AML-193 (cell line): ENCODE results near the gene SLC39A13.

Experiments used
- DNase-seq, 2 experiments: peaks; one replicate each; lab custom pipeline; 2025; lab: John Stamatoyannopoulos, UW

SLC39A13 gene

DNA sequence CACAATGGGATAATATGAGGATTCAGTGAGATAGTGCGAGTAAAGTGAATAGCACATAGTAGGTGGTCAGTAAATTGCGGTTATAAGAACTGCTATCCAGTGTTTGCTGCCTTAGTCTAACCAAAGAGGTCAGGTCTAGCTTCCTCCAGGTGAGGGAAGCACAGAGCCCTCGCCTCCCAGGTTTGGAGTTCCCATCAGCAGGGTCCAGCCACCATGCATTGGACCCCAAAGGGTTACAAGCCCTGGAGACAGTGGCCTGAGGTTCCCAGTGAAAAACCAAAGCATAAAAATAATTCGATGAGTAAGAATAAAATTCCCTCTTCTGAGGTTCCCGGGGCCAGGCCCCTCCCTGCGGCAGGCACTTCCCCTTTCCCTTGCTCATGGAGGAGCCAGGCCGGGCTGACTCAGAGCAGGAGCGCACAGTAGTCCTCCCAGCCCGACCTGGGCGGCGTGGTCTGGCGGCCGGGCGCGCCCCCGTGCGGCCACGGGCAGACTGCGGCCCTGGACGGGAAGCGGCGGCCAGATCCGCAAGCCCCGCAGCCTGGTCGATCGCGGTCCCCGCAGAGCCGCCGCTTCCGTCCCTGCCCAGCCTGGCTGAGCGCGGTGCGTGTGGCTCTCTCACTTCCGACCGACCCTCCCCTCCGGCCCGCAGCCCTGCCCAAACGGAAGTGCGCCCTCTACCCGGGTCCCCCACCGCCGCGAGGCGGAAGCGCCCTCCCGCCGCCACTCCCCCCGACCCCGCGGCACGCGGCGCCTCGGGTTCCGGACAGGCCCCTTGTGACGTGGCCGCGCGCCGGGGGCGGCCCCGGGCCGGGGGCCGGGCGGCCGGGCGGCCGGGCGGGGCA, at the start of gene SLC39A13:
SLC39A13 (plus strand) TSS at position 845 of the 845 bp plus-strand sequence. CDS start 1,505 bp downstream, outside the sequence.
- DNase-seq = peak; percentile 88 to 91

DNA sequence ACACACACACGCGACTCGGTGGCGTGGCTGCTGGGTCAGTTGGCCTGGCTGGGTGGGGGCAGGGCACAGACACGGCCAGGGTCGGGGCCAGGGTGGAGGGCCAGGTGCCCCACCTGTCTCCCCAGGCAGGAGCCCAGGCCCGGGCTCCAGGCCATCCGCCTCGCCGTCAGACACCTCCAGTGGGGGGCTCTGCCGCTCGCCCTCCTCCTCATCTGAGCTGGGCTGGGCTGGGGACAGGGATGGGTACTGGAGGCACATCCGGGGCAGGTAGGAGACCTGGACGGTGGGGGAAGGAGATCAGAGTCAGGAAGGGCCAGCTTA, 49.7 kb upstream of the SLC39A13 start:
- DNase-seq = no peak

DNA sequence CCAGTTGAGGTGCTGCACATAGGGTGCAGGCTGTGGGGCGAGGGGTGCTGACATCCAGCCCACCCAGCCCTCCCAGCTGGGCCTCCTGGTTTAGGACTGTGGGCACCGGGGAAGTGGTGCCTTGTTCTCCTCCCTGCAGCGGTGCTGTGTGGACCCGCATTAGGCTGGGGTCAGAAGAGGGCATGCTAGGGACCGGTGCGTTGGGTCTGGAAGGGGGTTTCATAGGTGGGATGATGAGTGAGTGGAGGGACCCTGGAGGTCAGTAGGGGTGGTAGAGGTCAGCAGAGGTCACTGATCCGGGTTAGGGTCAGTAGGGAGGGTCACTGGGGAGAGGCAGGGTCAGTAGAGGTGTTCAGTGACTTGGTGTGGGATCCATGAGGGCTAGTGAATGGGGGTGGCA, 49.2 kb upstream of the SLC39A13 start:
- no peak for DNase-seq

GRCh38 chr11:47359586-47359985, 48.8 kb upstream of the SLC39A13 start:
- DNase-seq = peak; percentile 84 to 87

DNA sequence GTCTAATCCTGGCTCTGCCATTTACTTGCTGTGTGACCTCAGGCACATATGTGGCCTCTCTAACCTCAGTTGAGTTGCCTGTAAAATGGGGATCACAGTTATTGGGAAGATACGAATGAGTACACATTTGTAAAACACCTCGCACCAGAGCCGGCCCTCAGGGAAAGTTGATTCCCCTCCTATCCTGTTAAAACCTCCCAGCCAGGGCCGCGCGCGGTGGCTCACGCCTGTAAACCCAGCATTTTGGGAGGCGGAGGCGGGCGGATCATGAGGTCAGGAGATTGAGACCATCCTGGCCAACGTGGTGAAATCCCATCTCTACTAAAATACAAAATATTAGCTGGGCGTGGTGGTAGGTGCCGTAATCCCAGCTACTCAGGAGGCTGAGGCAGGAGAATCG, 48.0 kb upstream of the SLC39A13 start:
- no peak for DNase-seq

DNA sequence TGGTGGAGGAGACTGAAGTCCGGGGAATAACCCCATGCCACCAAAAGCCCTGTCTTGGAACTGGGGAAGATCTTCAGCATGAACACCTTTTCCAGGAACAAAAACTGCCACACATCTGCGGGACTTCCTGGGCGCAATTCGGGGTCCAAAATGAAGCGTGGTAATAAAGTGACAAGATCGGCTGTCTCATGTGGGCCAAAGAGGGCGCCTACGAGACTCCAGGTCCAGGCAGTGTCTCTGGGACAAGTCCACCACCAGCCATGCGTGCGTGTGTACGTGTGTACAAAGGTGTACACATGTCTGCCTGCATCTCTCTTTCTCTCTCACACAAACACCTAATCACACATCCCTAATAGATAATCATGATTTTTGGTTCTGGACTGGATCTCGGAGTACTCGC, 47.0 kb upstream of the SLC39A13 start:
- DNase-seq = no peak

GRCh38 chr11:47366020-47366490, 42.3 kb upstream of the SLC39A13 start:
- no peak for DNase-seq

DNA sequence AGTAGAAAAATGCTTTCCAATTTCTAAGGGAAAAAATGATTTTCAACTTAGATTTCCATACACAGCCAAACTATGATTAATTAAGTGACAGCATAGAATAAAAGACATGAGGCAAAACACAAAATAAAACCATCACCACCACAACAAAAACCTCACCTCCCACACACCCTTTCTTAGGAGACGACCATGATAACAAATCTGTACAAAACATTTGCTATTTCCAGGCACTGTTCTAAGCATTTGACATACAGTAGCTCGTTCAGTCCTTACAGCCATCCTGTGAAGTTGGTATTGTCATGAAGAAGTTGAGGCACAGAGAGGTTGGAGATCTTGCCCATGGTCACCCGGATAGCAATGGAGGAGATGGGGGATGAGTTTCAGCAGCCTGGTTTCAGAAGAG, 38.7 kb upstream of the SLC39A13 start:
- DNase-seq = no peak

- no peak for DNase-seq
Measured at GRCh38 chr11:47372422-47372821, 36.0 kb upstream of the SLC39A13 start.

GRCh38 chr11:47373876-47374719, 34.3 kb upstream of the SLC39A13 start:
- DNase-seq = peak; percentile 39 to 56

GRCh38 chr11:47374720-47375019, 33.7 kb upstream of the SLC39A13 start:
- no peak for DNase-seq

DNA sequence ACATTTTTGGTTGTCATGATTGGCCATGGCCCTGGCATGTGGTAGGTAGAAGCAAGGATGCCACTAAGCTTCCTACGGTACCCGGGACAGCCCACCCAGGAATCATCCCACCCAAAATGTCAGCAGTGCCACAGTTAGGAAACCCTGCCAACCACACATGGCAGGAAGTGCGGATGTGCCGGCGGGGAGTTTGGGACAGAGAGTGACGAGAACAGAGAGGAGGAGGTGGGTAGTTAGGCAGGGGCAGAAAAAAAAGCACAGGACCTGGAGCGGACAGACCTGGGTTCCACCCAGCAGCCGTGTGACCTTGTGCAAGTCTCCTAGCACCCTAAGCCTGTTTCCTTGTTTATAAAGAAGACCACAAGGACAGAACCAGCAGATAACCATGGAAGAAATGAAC, 33.4 kb upstream of the SLC39A13 start:
- DNase-seq = no peak

DNA sequence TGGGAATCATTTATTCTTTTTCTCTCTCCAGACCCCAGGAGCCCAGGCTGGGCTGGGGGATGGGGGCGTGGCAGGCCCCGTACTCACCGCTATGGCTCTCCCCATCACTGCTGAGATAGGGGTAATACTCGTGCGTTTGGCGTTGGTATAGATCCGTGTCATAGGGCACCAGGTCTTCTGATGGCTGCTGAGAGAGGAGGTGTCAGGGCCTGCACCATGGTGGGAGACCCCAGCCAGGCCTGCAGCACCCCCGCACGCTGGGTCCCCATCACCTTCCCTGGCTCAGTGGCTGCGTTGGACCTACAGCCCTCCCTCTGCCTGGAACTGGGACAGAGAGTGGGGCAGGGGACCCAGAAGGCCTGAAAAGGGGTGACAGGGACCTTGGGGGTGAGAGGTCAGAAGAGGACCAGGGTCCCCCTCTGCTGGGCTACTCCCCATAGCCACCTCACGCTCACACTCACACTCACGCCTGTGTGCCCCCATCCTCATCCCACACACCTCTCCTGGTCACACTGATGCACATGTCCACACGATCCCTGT, 32.8 kb upstream of the SLC39A13 start:
- no peak for DNase-seq

DNA sequence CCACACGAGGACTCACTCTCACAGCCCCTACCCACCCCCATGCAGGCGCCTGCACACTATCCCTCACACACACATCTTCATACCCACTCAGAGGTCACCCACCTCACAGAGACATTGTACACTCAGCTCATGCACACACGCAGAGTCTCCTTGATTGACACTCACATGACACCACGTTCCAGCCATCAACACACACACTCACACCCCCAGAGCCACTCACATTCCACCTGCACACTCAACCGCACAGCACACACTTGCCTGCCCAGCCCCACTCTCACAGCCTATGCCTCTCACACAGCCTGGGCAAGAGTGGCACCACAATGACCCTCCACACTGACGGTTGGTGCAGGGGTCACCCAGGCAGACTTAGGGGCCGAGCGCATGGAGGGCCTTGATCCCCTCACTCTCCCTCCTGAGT, 32.3 kb upstream of the SLC39A13 start:
- peak in 1 of 2 experiments; percentile 17 for DNase-seq

DNA sequence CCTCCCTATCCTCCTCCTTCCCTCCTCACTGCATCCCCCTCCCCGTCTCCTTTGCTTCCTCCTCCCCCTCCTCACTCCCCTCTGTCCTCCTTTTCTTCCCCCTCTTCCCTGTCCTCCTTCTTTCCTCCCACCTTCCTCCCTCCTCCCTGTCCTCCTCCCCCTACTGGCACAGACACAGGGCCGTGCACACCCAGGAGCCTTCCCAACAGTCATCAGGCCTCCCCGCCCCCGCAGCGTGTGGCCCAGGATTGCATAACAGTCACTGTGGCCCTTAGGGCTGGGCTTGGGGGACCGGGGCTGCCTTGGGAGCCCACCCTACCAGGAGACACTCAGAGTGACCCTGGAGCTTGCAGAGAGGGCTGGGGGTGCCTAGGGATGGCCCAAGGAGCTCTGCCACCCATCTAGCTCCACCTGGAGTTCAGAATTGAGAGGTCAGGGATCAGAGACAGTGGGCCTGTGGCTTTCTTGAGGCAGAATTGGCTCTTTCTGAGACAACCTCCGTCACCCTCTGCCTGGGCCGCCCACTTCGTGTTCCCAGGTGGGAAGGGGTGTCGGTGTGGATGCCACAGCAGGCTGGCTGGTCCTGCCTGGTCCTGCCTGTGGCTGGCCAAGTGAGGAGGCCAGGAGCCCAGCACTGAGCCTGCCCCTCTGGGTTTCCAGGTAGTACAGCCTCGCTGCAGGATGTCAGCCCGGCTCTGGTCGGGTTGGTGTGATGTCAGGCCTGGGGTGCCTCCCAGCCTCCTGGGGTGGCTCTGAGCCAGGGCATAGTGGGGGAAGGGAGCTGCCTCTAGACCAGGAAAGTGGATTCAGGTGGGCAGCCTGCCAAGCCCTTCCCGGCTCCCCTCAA, 31.6 kb upstream of the SLC39A13 start:
- peak; percentile 57 to 71 for DNase-seq

GRCh38 chr11:47377571-47378009, 30.8 kb upstream of the SLC39A13 start:
- no peak for DNase-seq

DNA sequence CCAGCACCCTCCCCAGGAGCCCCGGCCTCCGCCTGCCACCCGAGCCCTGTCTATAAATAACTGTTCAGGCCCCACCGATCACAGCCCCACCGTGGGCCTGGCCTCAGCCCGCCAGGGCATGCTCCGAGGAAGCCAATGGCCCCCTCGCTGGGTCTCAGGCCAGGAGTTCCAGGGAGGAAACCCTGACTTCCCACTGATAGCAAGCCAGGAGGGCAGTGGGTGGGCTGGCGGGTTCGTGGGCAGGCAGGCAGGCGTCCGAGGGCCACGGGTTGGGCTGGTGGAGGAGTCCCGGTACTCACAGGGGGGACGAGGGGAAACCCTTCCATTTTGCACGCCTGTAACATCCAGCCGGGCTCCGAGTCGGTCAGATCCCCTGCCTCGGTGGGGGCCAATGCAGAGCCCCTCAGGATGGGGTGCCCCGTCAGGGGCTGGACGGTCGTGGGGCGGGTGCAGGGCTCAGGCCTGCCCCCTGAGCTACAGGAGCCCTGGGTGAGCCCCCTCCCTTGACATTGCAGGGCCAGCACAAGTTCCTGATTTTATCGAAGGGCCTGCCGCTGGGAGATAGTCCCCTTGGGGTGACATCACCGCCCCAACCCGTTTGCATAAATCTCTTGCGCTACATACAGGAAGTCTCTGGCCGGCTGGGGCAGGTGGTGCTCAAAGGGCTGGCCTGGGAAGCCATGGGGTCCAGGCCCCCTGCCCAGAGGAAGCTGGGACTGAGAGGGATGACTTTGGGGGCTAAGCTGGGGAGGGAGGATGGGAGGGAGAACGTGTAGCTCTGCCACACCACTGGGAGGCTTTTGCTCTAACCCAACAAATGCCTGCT, 30.2 kb upstream of the SLC39A13 start, which contains the start of gene SPI1:
SPI1 (minus strand) TSS at position 538 of the 826 bp plus-strand sequence; CDS start at position 344, 194 bp downstream.
- DNase-seq = peak; percentile 86 to 89

DNA sequence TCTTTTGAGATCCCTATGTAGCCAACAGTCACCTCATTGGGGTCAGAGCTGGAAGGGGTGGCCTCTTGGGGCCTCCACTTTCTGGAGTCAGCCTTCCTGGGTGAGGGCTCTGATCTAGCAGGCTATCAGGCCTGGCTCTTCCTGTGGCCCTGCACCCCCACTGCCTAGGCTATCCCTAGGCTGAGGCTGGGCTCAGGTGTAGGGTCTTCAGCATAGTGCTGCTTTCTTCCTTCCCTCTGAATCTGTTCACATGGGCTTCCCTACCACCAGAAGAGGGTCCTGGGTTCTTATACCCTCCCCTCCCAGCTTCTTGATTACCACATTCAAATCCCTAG, 29.6 kb upstream of the SLC39A13 start:
- no peak for DNase-seq

DNA sequence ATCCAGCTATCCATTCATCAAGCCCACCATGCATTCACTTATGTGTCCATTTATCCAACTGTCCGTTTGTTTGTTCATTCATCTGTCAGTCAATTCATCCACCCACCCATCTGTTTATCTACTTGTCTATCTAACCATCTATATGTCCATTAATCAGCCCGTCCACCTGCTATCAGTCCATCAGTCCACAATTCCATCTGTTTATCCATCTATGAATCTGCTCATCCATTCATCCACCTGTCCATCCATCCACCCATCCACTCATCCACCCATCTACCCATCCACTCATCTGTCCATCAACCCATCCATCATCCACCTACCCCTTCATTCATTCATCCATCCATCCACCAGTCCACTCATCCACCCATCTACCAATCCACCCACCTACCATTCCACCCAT, 29.1 kb upstream of the SLC39A13 start:
- no peak for DNase-seq

GRCh38 chr11:47380078-47380477, 28.3 kb upstream of the SLC39A13 start:
- no peak for DNase-seq

DNA sequence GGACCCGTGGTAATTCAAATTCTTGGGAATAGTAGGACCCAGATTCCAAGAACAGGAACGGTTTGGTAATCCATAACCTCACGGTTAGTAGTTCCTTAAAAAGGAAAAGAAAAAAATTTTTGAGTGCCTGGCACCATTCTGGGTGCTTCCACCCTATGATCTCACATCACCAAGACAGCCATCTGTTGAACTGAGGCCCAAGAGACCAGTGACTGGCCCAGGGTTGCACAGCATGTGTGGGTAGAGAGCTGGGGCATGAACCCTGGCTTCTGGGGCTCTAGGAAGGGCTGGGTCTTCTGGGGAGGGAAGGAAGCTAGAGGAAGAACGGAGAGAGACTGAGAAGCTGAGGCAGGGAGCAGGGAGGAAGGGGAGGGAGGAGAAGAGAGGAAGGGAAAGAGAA, 25.3 kb upstream of the SLC39A13 start:
- no peak for DNase-seq
